AG04449 (cell line): ENCODE measurements around the gene CELA1.
A peak's percentile ranks its signal among the peaks of the same experiment; 100 is the strongest.

Source experiments
- CTCF ChIA-PET: fragments of 350-600 bp; formaldehyde crosslinking; extraction: SDS; loops from one replicate; lab custom pipeline; 2021; ENCODE audit warnings: antibody characterized with exemption; lab: Yijun Ruan, JAX
- POLR2A ChIA-PET: fragments of 400-600, 350-600 bp; formaldehyde crosslinking; extraction: SDS; loops from one replicate; lab custom pipeline; 2020; ENCODE audit warnings: antibody characterized with exemption, inconsistent platforms; lab: Yijun Ruan, JAX
- DNase-seq: peaks from one replicate; pipeline ENCODE4 v3.0.0-alpha.2; 2010; ENCODE audit warnings: low read depth, low spot score
- H3K4me3 ChIP-seq: 2 replicates; pipeline ENCODE4 v1.5.1; 2011; ENCODE audit warnings: low read depth, mild to moderate bottlenecking, control low read depth, low read length
- CTCF ChIP-seq: IDR thresholded peaks from one replicate; pipeline ENCODE4 v1.5.1; 2011; ENCODE audit warnings: mild to moderate bottlenecking, moderate library complexity, low read length, control low read depth, inconsistent platforms; ENCODE audit not compliant: insufficient read depth; ENCODE audit errors: missing control alignments

The CELA1 gene

GRCh38 chr12:51390891-51391282, 44.4 kb upstream of the CELA1 start:
- no peak for DNase-seq
- ChIA-PET CTCF (interaction anchor here (2.7 kb wide), 1 partner anchor 10 kb away, joined by 6 read pairs; no protein-coding TSS in a partner anchor), POLR2A (interaction anchor here (1.4 kb wide), 1 partner anchor 19 kb away, joined by 6 read pairs; no protein-coding TSS in a partner anchor)
- TF ChIP-seq CTCF: no peak
- peak overlapping the region; percentile 63 for H3K4me3 ChIP-seq

DNA sequence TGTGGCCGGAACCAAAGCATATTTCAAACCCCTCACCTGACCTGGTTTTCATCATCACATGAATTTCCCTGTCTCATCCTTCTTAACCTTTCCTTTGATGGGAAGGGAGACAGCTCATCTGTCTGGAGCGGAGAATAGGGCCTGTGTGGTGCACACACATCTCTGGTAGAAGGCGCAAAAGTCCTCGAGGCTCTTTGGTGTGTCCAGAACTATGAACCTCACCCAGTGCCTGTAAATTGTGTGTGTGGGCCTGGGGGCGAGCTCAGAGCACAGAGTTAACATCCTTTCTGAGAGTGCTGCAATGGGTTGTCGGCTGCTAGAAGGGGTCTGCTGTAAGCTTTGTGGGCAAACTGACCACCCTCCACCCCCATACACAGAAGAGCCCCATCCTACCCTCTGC, 44.0 kb upstream of the CELA1 start:
- CTCF ChIA-PET: interaction anchor here (2.7 kb wide), 1 partner anchor 10 kb away, joined by 6 read pairs; no protein-coding TSS in a partner anchor
- no peak for DNase-seq
- POLR2A ChIA-PET: interaction anchor here (1.4 kb wide), 1 partner anchor 19 kb away, joined by 6 read pairs; no protein-coding TSS in a partner anchor
- peak overlapping the region; percentile 63 for H3K4me3 ChIP-seq
- TF ChIP-seq CTCF: no peak

DNA sequence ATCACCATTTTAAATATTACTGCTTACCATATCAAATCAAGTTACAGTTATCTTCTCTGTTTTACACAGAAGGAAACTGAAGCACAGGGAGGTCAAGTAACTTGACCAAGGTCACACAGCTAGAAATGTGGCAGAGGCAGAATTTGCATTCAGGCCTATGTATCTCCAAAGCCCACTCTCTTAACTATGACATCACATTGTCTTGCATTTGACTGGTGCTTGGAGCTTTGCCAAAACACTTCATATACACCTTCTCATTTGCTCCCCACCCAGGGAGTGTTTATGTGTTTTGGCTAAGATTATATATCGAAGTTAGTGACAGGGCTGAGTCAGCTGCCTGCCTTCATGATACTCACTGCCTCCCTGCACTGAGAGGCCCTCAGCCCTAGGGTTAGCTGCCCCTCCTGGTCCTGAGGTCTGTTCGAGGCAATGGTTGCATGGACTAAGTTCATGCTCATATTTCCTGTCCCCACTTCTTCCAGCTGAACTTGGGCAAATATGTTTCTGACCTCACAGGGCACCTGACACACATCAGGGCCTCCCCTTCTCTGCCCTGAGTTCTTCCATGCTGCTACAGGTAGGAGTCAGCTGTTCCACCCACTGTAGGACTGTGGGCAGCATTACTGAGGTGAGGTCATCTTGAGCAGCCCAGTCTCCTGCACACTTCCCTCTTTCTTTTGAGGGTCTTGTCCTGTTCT, 43.0 kb upstream of the CELA1 start:
- H3K4me3 ChIP-seq: no peak overlapping the region
- no peak for DNase-seq
- ChIA-PET POLR2A (no interaction called here), CTCF (interaction anchor here (2.7 kb wide), 1 partner anchor 9 kb away, joined by 6 read pairs; no protein-coding TSS in a partner anchor)
- no peak for TF ChIP-seq CTCF

GRCh38 chr12:51388846-51389245, 42.4 kb upstream of the CELA1 start:
- ChIA-PET CTCF (interaction anchor here (1.0 to 2.7 kb wide), 2 partner anchors 8 to 12 kb away, joined by 3 to 6 read pairs; no protein-coding TSS in a partner anchor), POLR2A (no interaction called here)
- no peak for TF ChIP-seq CTCF
- no peak overlapping the region for H3K4me3 ChIP-seq
- DNase-seq: no peak

- CTCF ChIA-PET: interaction anchor here (1.0 to 2.7 kb wide), 3 partner anchors 8 to 11 kb away, joined by 3 to 6 read pairs (median 3); no protein-coding TSS in a partner anchor
- no peak for TF ChIP-seq CTCF
- no peak overlapping the region for H3K4me3 ChIP-seq
- POLR2A ChIA-PET: no interaction called here
- no peak for DNase-seq
These were observed 41.8 kb upstream of the CELA1 start for GRCh38 chr12:51388069-51388799.

DNA sequence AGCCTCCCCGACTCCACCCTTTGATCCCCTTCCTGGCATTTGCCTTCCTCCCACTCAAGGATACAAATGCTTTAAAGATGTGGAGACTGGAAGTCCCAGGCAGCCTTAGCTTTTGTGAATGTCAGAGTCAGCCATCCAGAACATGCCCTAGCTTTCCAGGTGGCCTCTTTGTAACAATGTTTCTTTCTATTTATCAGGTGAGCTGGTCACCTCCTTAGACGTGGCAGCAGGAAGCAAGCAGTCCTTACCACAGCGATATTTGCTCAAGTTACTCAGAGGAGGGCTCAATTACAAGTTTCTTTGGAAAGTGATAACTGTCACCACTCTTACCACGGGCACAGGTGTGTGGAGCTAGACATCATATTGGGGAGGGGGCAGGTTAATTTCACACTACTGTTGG, 39.9 kb upstream of the CELA1 start:
- no peak overlapping the region for H3K4me3 ChIP-seq
- ChIA-PET CTCF (interaction anchor here (0.6 to 0.8 kb wide), 2 partner anchors 15 to 597 kb away, joined by 3 to 4 read pairs; no protein-coding TSS in a partner anchor), POLR2A (no interaction called here)
- no peak for DNase-seq
- no peak for TF ChIP-seq CTCF
